M059J (cell line): Measurements from ENCODE around the gene A2M. TPM values are rescaled to one million over a fixed set of nuclear protein-coding genes. Genes with fewer than 3 reads are reported as not detected.

Experiments
- DNase-seq: peaks from one replicate; pipeline ENCODE4 v3.0.0-alpha.2; 2012; ENCODE audit warnings: low read depth
- total RNA-seq: library from RNA; depleted of rRNA; stranded (reverse); fragments of >200 nt; shearing (Covaris generic); gene quantifications from 2 replicates; pipeline ENCODE4 v1.2.3, GENCODE V29; 2014; rRNA removed

A2M gene
- total RNA-seq: 0.66 and 3.1 TPM in 2 replicates

DNA sequence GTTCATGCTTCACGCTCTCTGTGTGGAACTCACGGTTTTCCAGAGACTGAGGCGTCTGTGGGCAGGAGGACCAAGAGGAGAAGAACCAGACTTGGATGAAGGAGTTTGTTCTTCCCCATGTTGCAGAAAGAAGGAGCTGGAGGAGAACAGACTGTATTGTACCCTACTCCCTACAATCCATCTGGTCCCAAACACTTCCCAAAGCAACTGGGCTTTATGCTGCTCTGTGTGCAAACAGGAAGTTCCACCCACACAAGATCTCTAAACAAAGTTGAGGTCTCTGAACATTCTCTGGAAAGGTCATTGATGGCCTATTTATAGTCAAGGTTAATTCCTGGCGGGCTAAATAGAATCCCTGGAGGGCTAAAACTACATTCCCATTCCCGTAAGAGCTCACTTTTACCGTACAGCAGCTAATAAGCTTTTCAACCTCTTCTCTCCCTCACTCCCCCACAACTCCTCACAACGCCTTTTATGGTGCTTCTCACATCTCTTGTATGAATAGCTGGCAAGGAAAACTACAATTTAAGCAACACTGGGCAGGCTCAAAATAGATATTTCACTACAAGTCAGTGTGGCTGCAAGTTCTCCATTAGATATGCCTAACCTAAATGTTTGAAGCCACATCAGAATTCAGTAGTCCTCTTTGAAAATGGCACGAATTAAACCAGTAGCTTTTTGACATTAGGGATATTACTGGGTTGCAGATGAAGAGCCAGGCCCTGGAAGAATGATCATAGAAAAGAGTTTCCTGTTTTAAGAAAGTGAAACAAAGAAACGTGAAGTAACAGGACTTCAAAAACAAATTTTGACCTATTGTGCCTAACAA lies at the start of gene A2M:
TSS of gene A2M (minus strand) at position 189 of the 829 bp plus-strand sequence. CDS start at position 119, 70 bp downstream.
- no peak for DNase-seq

DNA sequence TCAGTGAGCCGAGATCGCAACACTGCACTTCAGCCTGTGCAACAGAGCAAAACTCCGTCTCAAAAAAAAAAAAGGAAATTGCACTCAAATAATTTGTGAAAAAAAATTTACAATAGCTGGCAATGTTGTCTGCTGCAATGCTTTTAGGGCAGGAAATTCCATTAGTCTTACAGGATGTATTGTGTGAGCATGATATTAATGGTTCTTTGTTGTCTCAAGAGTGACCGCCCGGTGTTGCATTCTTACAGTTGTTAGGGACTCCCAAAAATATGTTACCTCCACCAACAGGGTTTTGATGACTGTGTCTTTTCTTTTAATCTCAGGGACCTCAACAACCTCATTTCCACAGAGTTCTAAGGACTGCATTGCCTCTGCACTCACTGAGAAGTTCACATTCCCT lies 47.7 kb upstream of the A2M start:
- DNase-seq: no peak

DNA sequence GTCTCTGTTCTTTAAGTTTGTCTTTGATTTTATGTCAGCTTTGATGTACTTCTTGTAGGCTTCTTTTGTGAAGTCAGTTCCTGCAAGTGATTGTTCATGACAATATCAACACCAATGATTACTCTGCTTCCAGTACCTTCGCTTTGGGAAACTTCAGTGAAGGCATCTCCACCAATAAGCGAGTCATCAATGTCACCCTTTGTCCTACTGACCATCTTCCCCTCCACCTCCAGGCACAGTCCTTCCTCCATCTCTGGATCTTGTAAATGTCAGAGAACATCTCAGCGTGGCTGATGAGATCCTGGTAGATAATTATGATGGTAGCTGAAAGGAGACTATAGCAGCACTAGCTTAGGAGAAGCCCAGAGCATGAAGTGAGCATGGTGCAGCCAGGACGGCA lies 40.4 kb upstream of the A2M start:
- no peak for DNase-seq

DNA sequence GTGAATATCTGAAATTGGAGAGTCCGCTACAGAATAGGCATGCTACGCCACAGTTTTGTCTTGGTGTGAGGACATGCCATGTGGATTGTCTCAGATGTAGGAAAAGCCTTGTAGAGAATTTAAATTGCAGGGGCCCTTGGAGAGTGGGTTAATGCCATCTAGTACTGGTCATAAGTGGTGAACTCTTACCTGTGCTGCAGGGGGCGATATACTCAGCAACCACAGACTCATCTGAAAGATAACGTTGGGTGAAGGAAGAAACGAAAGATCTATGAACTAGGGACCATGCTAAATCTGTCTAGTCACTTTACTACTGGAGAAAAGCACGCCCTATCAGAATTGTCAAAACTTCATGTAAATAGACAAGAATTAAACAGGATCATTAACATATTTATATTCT lies 33.7 kb upstream of the A2M start:
- no peak for DNase-seq

DNA sequence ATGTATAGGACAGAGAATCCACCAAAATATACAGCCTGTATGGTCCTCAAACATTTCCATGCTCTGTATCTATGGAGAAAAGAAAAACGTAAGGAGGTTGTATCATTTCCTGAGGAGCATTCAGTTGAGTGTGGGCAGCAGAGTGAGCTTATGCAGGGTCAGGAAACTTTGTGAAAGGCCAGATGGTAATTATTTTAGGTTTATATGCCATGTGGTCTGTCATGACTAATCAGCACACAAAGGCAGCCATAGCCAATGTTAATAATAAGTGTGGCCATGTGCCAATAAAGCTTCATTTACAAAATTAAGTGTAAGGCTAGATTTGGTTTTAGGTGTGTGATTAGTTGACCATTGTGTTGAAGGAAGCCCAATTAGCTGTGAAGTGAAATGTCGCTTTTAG lies 33.2 kb upstream of the A2M start:
- DNase-seq: no peak

DNA sequence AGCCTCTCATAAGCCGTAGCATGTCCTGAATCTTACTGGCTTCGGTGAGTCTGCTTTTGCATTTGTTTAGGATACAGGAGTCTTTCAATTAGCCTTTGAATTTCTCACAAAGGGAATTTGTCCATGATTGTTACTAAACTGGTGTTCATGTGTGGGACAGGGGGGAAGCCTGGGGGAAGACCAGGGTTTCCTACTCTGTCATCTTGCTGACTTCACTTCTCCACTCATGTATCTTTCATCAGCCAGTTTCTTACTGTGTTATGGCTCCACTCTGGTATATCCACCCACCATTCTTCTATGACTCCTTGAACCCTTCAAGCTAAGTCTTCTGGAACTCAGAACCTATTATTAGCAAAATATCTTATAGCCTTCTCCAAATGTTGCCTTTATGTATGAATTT lies 31.7 kb upstream of the A2M start:
- DNase-seq: no peak

DNA sequence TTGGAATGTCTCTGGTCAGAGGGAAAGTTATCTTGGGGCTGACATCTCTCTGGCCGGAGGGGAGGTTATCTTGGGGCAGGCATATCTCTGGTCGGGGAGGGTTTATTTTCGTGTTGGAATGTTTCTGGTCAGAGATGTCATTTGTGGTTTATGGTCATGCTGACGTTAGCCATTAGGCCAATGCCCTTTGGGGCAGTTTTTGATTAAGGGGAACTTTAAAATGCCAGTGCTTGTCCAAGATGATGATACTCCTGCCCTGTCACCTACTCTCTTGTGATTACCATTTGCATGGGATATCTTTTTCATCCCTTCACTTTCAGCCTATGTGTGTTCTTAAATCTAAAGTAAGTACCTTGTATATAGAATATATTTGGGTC lies 29.0 kb upstream of the A2M start:
- peak; percentile 22 for DNase-seq

DNA sequence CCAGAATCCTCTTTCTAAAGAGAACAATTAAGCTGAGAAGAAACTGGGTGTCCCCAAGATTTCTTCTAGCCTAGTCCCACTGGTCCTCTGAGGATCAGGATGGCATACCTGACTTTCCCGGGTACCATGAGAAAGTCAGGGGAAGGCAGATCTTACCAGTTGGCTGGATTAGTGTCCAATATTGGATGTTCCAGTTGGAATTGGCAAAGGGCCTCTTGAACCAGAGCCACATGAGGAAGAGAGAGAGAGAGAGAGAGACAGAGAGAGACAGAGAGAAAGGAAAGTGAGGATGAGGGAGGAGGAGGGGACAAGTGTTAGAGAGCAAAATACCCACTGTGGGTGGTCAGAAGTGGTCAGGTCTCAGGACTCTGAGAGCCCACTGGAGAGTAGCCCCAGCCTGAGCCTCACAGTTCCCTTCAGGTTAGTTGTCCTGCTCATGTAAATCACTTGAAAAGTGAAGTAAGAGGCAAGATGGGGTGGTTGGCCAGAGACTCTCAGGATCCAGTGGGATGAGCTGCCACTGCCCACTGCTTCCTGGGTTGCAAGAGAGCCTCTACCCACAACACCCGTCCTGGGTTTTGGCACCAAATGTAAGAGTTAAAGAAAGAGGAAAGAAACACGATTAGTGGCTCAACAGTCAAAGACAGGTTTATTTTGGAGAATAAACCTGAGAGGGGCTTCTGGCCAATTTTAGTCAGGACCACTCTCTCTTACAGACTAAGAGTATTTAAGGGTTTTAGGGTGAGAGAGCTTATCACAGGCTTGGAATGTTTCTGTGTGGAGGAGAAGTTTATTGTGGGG lies 28.4 kb upstream of the A2M start:
- DNase-seq: no peak

DNA sequence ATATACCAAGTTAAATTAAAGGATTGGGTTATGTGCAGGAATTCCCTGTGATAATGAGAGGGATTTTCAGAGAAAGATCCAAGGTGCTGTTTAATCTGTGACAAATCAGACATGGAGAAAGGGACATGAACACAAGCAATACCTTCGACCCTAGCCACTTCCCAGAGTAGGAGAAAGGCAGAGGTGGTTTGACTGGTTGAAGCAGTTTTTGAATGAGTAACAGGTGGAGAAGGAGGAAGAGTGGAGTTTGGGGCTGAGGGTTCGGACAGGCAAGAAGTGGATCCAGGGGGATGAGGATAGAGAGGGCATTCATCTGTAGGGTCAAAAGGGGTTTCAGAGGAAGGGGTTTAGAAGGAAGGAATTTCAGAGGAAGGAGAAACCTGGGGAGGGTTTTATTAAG lies 27.4 kb upstream of the A2M start:
- no peak for DNase-seq

DNA sequence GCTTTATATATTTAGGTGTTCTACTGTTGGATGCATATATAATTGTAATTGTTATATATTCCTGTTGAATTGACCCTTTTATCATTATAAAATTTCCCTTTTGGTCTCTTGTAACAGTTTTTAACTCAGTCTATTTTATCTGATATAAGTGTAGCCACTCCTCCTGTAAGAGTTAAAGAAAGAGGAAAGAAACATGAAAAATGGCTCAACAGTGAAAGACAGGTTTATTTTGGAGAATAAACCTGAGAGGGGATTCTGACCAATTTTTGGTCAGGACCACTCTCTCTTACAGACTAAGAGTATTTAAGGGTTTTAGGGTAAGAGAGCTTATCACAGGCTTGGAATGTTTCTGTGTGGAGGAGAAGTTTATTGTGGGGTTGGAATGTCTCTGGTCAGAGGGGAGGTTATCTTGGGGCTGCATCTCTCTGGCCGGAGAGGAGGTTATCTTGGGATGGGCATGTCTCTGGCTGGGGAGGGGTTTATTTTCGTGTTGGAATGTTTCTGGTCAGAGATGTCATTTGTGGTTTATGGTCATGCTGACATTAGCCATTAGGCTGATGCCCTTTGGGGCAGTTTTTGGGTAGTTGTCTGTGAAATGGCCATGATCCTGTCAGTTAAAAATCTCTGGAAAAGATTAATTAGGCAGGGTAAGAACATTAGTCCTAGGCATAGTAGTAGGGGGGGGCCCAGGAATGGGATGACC lies 24.0 kb upstream of the A2M start:
- peak; percentile 7 for DNase-seq

DNA sequence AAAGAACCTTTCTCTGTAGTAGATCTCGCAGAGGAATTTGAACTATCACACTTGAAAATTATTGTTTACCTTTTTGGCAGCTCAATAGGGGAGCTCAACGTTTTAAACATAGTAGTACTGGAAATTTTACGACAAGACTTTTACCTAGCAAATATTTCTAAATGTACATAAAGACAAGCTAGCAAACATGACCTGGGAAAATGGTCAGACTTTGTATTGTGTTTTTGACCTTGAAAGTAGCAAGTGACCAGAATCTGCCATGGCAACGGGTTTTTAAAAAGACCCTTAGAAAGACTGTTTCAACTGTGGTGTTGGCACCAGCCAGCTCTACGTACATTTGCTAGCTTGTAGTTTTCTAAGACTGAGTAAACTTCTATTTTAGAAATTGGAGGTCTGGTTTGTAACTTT lies 20.2 kb upstream of the A2M start:
- DNase-seq: no peak

DNA sequence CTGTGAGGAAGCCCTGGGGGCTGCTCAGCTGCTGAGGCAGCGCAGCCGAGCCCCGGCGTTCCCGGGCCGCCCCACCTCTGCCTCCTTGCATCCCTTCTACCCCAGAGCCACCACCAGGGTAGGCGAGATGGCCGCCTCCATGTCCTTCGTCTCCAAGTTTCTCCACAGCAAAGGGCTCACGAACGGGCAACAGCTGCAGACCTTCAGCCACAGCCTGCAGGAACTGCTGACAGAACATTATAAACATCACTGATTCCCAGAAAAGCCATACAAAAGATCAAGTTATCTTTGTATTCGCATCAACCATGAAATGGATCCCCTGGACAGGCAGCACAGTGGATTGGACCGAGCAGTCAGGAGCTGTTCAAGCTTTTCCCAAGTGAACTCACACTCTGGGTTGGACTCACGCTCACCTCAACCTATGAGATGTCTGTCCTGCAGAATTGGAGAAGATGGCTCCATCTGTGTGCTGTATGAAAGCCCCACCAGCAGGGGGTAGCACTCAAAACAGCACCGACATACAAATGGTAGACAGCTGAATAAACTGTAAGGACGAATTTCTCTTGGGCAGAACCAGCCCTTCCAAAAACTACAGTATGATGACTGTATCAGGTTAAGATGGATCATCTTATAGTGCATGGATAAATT lies 19.4 kb upstream of the A2M start:
- DNase-seq: no peak

DNA sequence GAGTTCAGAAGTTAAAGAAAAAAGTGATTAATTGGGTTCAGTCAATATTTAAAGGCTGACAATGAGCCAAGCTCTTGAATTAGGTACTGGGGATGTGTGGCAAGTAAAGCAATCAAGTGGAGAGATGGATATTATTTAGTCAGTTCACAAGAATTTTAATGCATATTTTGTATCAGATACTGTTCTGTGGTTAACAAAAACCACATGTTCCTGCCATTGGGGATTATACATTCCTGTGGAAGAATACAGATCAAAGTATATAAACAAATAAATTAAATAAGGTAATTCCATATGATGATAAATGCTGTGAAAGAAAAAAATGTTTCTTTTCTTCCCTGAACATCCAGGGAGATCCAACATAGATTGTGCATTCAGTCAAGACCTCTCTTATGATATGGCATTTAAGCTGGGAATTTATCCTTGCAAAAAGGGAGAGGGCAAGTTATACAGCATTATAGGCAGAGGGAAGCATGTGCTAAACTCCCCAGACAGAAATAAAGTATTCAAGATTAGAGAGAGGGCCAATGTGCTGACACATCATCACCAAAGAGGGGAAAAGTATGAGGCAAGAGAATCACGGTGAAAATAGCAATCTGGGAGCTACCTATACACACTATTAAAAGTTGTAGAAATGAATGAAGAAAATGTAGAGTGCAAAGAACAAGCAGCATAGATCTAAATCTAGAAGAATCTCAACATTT lies 17.6 kb upstream of the A2M start:
- no peak for DNase-seq

DNA sequence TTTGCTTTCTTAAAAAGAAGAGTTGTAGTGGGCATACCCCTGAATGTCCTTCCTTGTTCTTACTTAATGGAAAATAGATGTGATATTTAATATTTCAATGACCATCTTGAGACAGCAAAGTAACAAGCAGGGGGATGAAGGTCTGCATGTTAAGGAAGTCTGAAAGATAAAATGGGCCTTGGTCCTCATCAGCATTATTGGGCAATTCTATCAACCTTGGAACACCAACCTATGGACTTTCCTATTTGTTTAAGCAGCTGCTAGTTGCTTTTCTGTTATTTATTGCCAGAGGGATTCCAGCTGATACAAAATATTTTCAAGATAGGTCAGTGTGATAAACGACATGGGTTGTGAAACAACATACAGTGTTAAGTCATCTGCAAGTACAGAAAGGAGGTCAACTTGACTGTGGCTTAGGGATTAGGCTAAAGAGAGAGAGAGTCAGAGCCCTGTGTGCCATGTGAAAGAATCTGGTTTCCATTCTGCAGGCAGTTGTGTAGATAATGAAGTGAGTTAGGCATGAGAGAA lies 16.4 kb upstream of the A2M start:
- DNase-seq: no peak

DNA sequence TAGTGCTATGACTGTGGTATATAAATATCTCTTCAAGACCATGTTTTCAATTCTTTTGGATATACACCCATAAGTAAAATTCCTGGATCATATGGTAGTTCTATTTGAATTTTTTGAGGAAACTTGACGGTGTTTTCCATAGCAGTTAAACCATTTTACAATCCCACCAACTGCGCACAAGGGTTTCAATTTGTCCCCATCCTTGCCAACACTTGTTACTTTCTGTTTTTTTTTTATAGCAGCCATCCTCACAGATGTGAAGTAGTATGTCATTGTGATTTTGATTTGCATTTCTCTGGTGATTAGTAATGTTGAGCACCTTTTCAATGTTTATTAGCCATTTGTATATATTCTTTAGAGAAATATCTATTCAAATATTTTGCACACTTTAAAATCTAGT lies 14.5 kb upstream of the A2M start:
- DNase-seq: no peak

DNA sequence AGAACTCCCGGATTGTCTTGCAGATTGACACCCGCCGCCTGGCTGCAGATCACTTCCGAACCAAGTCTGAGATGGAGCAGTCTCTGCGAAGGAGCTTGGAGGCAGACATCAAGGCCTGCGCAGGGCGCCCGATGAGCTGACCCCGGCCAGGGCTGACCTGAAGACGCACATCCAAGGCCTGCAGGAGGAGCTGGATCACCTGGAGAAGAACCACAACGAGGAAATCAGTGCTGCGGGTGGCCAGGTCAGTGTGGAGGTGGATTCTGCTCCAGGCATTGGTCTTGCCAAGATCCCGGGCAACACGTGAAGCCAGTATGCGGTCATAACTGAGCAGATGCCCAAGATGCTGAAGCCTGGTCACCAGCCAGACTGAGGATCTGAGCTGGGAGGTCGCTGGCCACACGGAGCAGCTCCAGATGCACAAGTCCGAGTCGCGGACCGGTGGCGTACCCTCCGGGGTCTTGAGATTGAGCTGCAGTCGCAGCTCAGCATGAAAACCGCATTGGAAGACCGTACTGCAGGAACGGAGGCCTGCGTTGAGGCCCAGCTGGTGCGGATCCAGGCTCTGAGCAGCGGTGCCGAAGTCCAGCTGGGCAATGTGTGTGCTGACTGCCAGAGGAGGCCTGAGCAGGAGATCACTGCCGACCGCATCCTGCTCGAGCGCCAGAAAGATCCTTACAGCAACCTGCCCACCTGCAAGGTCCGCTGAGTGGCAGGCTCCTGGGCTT lies 12.4 kb upstream of the A2M start:
- no peak for DNase-seq

DNA sequence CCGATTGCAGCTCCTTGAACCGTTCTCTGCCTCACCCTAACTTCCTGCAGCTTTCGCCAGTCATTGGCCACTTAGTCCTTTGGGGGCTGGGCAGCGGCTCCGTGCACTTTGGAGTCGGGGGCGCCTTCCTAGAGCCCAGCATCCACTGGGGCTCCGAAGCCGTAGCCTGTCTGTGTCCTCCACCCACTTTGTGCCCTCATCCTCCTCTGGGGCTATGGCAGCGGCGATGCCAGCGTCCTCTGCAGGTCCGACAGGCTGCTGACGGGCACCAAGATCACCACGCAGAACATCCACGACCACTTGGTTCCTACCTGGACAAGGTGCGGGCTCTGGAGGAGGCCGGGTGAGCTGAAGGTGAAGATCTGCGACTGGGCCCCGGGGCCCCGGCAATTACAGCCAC lies 11.8 kb upstream of the A2M start:
- no peak for DNase-seq

DNA sequence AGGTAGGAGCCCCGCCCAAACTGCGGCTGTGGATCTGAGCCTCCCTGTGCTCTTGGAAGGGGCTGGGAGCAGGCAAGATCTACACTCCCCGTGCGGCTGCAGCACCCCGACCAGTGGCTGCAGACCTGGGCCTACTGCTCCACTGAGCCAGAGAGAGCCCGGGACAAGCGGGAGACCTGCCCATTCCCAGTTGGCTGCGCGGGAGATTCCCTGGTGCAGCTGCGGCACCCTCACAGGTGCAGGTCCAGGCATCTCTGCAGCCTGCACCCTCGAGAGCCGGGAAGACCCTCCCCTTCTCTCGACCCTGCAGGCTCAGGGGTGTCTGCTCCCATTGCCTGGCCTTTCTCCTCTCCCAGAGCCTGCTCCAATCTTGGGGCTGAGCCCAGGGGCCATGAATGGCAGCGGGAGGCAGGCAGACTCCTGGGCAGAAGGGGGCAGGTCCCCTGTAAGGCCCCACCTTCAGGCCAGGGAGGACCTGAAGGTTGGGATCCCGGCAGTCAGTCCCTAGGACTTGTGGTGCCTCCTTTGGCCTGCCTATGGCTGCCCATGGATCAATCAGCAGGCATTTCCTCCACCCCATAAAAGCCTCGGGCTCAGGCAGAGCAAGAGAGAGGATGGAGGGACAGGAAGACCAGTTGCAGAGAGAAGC lies 8.8 kb upstream of the A2M start:
- DNase-seq: no peak

DNA sequence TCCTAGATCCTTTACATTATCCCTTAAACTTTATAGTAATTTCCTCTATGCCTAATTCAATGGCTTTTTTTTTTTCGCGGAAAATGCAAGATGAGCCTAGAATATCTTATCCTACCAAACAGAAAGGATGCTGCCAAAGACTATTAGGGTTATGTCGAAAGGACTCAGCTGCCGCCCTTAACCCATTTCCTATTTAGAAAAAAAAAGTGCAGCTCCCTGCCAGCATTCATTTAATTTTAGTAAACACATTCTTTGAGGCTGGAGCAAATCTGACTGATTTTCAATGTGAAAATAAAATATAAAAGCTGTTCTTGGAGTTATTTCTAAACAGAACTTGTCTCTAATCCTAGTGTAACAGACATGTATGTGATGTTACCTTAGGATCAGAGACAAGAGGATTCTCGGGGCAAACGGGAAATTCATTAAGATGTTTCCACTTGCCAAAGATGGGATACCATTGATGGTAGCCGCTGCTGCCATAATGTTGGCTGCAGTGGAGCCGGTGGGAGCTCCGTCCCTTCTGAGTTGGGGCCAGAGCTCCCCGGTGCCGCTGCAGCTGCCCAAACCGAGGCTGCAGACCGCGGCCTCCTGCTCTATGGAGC lies 8.2 kb upstream of the A2M start:
- DNase-seq: no peak
